ENCODE results near the gene KRT2.

GRCh38 chr12:52682381-52682660, 30.3 kb upstream of the KRT2 start:
- no peak for TF ChIP-seq CTCF (IDR thresholded peaks at IDR 0.05)
- TF ChIP-seq POLR2AphosphoS5 (IDR thresholded peaks at IDR 0.05): no peak
- no peak for TF ChIP-seq POLR2A (IDR thresholded peaks at IDR 0.05)
